ENCODE measurements around the gene LIPJ.

The LIPJ gene, protein sequence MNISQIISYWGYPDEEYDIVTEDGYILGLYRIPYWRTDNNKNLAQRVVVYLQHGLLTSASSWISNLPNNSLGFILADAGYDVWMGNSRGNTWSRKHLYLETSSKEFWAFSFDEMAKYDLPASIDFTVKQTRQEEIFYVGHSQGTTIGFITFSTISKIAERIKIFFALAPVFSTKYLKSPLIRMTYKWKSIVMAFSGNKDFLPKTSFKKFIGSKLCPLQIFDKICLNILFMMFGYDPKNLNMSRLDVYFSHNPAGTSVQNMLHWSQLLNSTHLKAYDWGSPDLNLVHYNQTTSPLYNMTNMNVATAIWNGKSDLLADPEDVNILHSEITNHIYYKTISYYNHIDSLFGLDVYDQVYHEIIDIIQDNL

DNA sequence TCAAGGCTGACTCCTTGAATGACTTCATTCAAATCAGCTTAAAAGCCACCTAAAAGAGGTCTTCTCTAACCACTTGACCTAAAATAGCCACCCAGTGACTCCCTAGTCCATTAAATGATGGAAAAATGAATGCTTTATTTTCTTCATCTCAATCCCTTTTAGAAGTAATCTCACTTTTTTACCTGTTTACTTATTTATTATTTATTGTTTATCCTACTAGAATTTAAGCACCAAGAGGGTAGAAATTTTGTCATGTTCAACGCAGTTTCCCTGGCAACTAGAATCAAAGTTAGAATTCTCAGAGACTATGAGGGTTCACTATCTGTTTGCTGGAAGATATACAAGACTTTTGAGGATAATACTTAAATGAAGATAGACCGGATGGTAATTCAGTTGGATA is at the start of gene LIPJ:
Gene LIPJ (plus strand): TSS at position 301 of the 400 bp plus-strand sequence. CDS start 3,926 bp downstream, outside the sequence.
- DNase-seq = no peak

GRCh38 chr10:88537322-88537721 is 49.2 kb upstream of the LIPJ start:
- no peak for DNase-seq

- peak in 2 of 3 donors; percentile 6 to 33 for DNase-seq
Measured at GRCh38 chr10:88538048-88538447, 48.5 kb upstream of the LIPJ start.

DNA sequence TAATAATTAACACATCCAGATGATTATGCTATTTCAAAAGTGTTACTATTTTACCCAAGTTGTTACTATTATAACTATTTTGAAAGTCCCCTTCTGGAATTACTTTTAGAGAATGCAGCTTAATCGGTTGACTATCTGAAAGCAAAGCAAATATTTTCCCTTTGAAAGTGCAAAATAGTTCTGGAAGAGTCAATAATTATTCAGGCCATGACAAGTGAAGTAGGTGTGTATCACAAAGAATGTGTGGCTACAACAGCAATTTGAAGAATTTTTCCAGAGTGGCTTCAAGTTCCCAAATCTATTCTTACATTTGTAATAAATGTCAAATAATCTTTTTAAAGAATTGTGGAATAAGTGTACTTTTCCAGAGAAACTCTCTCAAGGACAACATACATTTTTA is 46.2 kb upstream of the LIPJ start:
- no peak for DNase-seq

GRCh38 chr10:88541116-88541626 is 45.4 kb upstream of the LIPJ start:
- no peak for DNase-seq

DNA sequence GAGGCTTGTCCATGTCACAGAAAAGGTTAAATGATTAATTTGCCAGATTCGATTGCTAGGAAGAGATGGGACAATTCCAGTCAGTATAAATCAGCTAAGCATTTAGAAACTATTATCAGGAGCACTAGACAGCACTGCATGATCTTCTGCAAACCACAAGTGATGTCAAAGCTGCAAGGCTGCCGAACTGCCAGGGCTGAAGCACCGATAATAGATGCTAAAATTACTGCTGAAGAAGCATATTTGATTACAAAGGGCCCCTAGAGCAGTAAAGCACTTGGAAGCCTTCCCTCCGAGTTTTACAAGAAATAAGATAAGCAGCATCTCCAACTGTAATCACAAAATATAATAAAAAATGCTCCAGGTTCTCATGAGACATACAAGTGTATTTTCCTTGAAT is 44.0 kb upstream of the LIPJ start:
- no peak for DNase-seq

- DNase-seq = no peak
Measured at GRCh38 chr10:88544140-88544870, 42.3 kb upstream of the LIPJ start.

- DNase-seq = peak; percentile 28 to 49 (median 29)
Measured at GRCh38 chr10:88545359-88545758, 41.2 kb upstream of the LIPJ start.

GRCh38 chr10:88546497-88546896 is 40.1 kb upstream of the LIPJ start:
- no peak for DNase-seq

DNA sequence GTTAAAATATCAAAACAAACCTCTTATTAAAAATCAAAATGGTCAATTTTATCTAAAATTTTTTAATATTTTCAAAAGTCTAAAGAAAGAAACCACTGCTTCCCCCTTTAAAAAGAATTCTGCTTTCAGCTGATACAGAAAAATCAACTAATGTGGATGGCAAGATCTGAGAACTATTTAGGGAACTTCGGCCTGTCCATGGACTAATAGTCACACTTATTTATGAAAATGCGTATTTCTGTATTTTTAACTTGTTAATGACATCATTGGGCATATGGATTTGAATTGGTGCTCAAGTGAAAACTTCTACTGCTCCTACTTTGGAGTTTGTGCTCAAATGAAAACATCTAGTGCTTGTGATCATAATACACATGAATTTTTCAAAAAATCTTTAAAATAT is 35.3 kb upstream of the LIPJ start:
- DNase-seq = peak; percentile 47 to 72 (median 67)

GRCh38 chr10:88553116-88553752 is 33.3 kb upstream of the LIPJ start:
- peak; percentile 66 to 80 (median 78) for DNase-seq

- peak; percentile 57 to 74 (median 68) for DNase-seq
Measured at GRCh38 chr10:88555190-88555908, 31.2 kb upstream of the LIPJ start.

DNA sequence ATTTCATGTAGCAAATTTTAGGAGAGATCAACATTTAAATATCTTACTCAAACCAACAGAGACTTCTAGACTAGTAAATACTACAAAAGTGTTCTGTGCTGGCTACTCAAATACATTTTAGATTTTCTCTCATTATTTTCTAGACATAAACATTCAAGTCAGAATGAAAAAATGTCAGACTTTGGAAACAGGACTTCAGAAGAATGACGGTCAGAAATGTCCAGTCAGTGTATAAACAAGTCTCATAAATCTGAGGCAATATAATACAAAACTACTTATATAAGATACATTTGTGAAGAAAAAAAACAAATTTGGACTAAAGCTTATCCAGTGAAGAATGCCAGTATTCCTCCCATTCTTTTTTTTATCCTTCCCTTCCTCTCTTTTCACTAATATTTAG is 29.3 kb upstream of the LIPJ start:
- no peak for DNase-seq

DNA sequence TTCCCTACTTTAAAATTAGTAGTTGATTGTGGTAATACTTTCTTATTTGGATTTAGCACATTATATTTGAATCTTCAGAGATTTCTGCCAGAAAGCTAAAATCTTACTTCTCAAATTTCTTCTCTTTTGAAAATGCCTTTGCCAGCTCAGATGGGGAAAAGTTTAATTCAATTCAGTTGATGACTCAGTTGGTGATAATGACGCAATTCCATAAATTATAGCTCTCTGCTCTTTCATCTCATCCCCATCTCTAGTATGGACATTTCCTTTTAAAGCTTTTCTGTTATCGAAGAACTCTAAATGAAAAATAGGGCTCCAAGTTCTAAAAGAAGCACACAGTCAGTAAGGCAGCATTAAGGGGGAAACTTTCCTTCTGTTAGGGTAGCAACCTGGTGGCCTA is 28.9 kb upstream of the LIPJ start:
- peak in 1 of 3 donors; percentile 35 for DNase-seq

- DNase-seq = no peak
Measured at GRCh38 chr10:88562152-88562551, 24.4 kb upstream of the LIPJ start.

- DNase-seq = peak; percentile 28 to 67 (median 62)
Measured at GRCh38 chr10:88565072-88565471, 21.5 kb upstream of the LIPJ start.

- DNase-seq = peak in 1 of 3 donors; percentile 8
Measured at GRCh38 chr10:88582411-88582805, 4.2 kb upstream of the LIPJ start.

GRCh38 chr10:88582806-88583583 is 3.6 kb upstream of the LIPJ start, which contains the start of gene RNLS:
TSS of gene RNLS (minus strand) at chr10:88583318.
- peak; percentile 60 to 84 (median 72) for DNase-seq

DNA sequence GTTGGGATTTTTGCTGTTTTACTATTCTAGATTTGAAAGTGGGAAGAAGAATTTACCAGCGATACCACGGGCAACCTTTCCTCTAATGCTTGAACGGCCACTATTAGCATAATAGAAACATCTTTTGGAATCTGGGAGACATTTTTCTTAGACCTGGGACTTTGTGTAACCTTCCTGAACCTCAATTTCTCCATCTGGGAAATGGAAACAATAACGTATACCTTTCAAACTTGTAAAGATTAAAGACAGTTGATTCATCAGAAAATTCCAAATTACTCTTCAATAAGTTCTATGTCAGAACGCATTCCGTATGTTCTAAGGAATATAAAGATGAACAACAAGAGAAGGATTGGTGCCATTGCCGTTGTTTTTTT is 3.0 kb upstream of the LIPJ start:
- DNase-seq = no peak

- no peak for DNase-seq
Measured at GRCh38 chr10:88592381-88592780, 5.8 kb downstream of the LIPJ start.

GRCh38 chr10:88592906-88593305 is 6.3 kb downstream of the LIPJ start:
- DNase-seq = peak; percentile 34 to 54 (median 51)

GRCh38 chr10:88594482-88594881 is 7.9 kb downstream of the LIPJ start:
- no peak for DNase-seq
